H1 (cell line): ENCODE results near the gene TRIM73. TPM values are rescaled to one million over a fixed set of nuclear protein-coding genes. Genes with fewer than 3 reads are reported as not detected.
"Not testable (repeated sequence)": the region's sequence is repeated elsewhere in the genome, so short reads cannot be mapped to it uniquely, and the experiment has no call there.

Source experiments
- CTCF ChIA-PET: fragments of 300-600 bp; sonication (Branson Sonifier 250); formaldehyde crosslinking; loops from one replicate; lab custom pipeline; 2021; ENCODE audit not compliant: partially characterized antibody; lab: Charles Lee
- POLR2A ChIA-PET: fragments of 300-600 bp; sonication (Branson Sonifier 250); formaldehyde crosslinking; loops from one replicate; lab custom pipeline; 2021; ENCODE audit warnings: inconsistent platforms; ENCODE audit not compliant: partially characterized antibody; lab: Charles Lee
- DNase-seq, 2 experiments: peaks; one replicate each; pipeline versions ENCODE4 v3.0.0 to v3.0.0-alpha.2; 2010 to 2022; ENCODE audit warnings: low spot score in 2 of 2, low read depth in 1 of 2, mixed read lengths in 1 of 2
- FAIRE-seq: peaks from 2 replicates; lab custom pipeline; 2011; peaks lifted over from hg19 to GRCh38; lab: Jason Lieb, UNC
- H2AFZ ChIP-seq: 2 replicates; pipeline ENCODE4 v1.8.1; 2012; ENCODE audit warnings: low read length, inconsistent platforms
- H2AK5ac ChIP-seq: 2 replicates; pipeline ENCODE4 v1.6.1; 2013; ENCODE audit warnings: low read depth, low read length
- H2BK120ac ChIP-seq: replicated peaks from 2 replicates; pipeline ENCODE3; 2013; ENCODE audit warnings: low read depth, low read length, inconsistent platforms
- H2BK12ac ChIP-seq: 2 replicates; pipeline ENCODE4 v1.6.1; 2013; ENCODE audit warnings: low read depth, low read length
- H2BK15ac ChIP-seq: 2 replicates; pipeline ENCODE4 v1.6.1; 2013; ENCODE audit warnings: low read length
- H2BK20ac ChIP-seq: 2 replicates; pipeline ENCODE4 v1.6.1; 2013; ENCODE audit warnings: low read length
- H2BK5ac ChIP-seq: 2 replicates; pipeline ENCODE4 v1.6.1; 2013; ENCODE audit warnings: low read depth, low read length
- H3K14ac ChIP-seq: 2 replicates; pipeline ENCODE4 v1.6.1; 2013; ENCODE audit warnings: inconsistent platforms; ENCODE audit not compliant: insufficient read length
- H3K18ac ChIP-seq: 2 replicates; pipeline ENCODE4 v1.6.1; 2013; ENCODE audit warnings: low read length; ENCODE audit errors: extremely low read depth
- H3K23ac ChIP-seq: 2 replicates; pipeline ENCODE4 v1.6.1; 2013; ENCODE audit warnings: inconsistent platforms; ENCODE audit not compliant: insufficient read length
- H3K23me2 ChIP-seq: 2 replicates; pipeline ENCODE4 v1.6.1; 2013; ENCODE audit warnings: low read depth, low read length
- H3K27ac ChIP-seq: 2 replicates; pipeline ENCODE4 v1.6.1; 2011; ENCODE audit warnings: low read depth, low read length, inconsistent platforms
- H3K27me3 ChIP-seq, 4 experiments: replicated peaks in 1 of 4; 1 replicate in 1 of 4; 2 replicates in 3 of 4; pipeline versions ENCODE4 v1.6.1 to v1.8.1; 2011 to 2013; ENCODE audit warnings: low read length in 3 of 4, mild to moderate bottlenecking in 3 of 4, inconsistent platforms in 2 of 4, mixed read lengths in 2 of 4, moderate library complexity in 1 of 4; ENCODE audit not compliant: control insufficient read depth in 3 of 4, insufficient read depth in 3 of 4; ENCODE audit errors: extremely low read depth in 1 of 4
- H3K36me3 ChIP-seq, 4 experiments: 2 replicates each; pipeline versions ENCODE4 v1.6.1 to v1.8.1; 2011 to 2013; ENCODE audit warnings: mild to moderate bottlenecking in 4 of 4, low read length in 3 of 4, moderate library complexity in 2 of 4, control low read depth in 1 of 4, inconsistent platforms in 1 of 4; ENCODE audit not compliant: insufficient read depth in 4 of 4, control insufficient read depth in 2 of 4
- H3K4ac ChIP-seq: replicated peaks from 2 replicates; pipeline ENCODE3; 2013; ENCODE audit warnings: low read length, low read depth, mixed read lengths, inconsistent platforms; ENCODE audit not compliant: insufficient read length
- H3K4me1 ChIP-seq, 4 experiments: replicated peaks in 1 of 4; 1 replicate in 1 of 4; 2 replicates in 3 of 4; pipeline versions ENCODE4 v1.6.1 to v1.8.1; 2011 to 2013; ENCODE audit warnings: low read length in 3 of 4, inconsistent platforms in 2 of 4, mixed read lengths in 1 of 4; ENCODE audit not compliant: insufficient read depth in 4 of 4, control insufficient read depth in 3 of 4
- H3K4me2 ChIP-seq, 2 experiments: 2 replicates each; pipeline versions ENCODE4 v1.6.1 to v1.8.1; 2011 to 2013; ENCODE audit warnings: low read depth in 2 of 2, low read length in 2 of 2, control low read depth in 1 of 2, inconsistent platforms in 1 of 2, mild to moderate bottlenecking in 1 of 2; ENCODE audit not compliant: insufficient read depth in 1 of 2
- H3K4me3 ChIP-seq, 4 experiments: fragments of 200-600, 300-600 bp in 1 of 4; sonication (generic), shearing (Covaris generic), sonication (Bioruptor Twin) in 1 of 4; 2 replicates each; pipeline versions ENCODE4 v1.5.1 to v1.8.1; 2011 to 2016; ENCODE audit warnings: low read length in 4 of 4, low read depth in 3 of 4, control low read depth in 2 of 4, inconsistent platforms in 2 of 4, mild to moderate bottlenecking in 2 of 4, mixed read lengths in 1 of 4, moderate library complexity in 1 of 4; ENCODE audit not compliant: insufficient read depth in 2 of 4; ENCODE audit errors: extremely low read depth in 1 of 4
- H3K56ac ChIP-seq: replicated peaks from 2 replicates; pipeline ENCODE3; 2013; ENCODE audit warnings: low read depth, mild to moderate bottlenecking, mixed read lengths, low read length, inconsistent platforms; ENCODE audit not compliant: insufficient read length
- H3K79me1 ChIP-seq: 2 replicates; pipeline ENCODE4 v1.6.1; 2013; ENCODE audit warnings: low read depth, low read length, control low read depth
- H3K79me2 ChIP-seq, 2 experiments: 2 replicates each; pipeline versions ENCODE4 v1.6.1 to v1.8.1; 2012 to 2013; ENCODE audit warnings: low read length in 2 of 2, mild to moderate bottlenecking in 2 of 2, inconsistent platforms in 1 of 2; ENCODE audit not compliant: insufficient read depth in 2 of 2, control insufficient read depth in 1 of 2
- H3K9ac ChIP-seq, 4 experiments: replicated peaks in 1 of 4; 1 replicate in 1 of 4; 2 replicates in 3 of 4; pipeline versions ENCODE4 v1.6.1 to v1.8.1; 2011 to 2013; ENCODE audit warnings: low read depth in 3 of 4, low read length in 3 of 4, control low read depth in 2 of 4, mild to moderate bottlenecking in 2 of 4, moderate library complexity in 2 of 4, inconsistent platforms in 1 of 4; ENCODE audit errors: extremely low read depth in 1 of 4
- H3K9me3 ChIP-seq, 2 experiments: 2 replicates each; pipeline versions ENCODE4 v1.6.1 to v1.8.1; 2012 to 2013; ENCODE audit warnings: mild to moderate bottlenecking in 2 of 2, moderate library complexity in 2 of 2, control low read depth in 1 of 2, inconsistent platforms in 1 of 2, low read depth in 1 of 2, low read length in 1 of 2, mixed read lengths in 1 of 2; ENCODE audit not compliant: insufficient read depth in 2 of 2
- H4K20me1 ChIP-seq, 2 experiments: replicated peaks in 1 of 2; 2 replicates each; pipeline versions ENCODE3 to v1.8.1; 2011 to 2013; ENCODE audit warnings: inconsistent platforms in 2 of 2, low read length in 2 of 2, mild to moderate bottlenecking in 1 of 2; ENCODE audit not compliant: insufficient read depth in 2 of 2, control insufficient read depth in 1 of 2
- H4K5ac ChIP-seq: 2 replicates; pipeline ENCODE4 v1.6.1; 2013; ENCODE audit warnings: low read length, low read depth, mixed read lengths, inconsistent platforms; ENCODE audit not compliant: insufficient read length
- H4K8ac ChIP-seq: 2 replicates; pipeline ENCODE4 v1.8.0; 2013; ENCODE audit warnings: mild to moderate bottlenecking, moderate library complexity, low read length, inconsistent platforms; ENCODE audit not compliant: insufficient read depth; ENCODE audit errors: extremely low read depth
- H4K91ac ChIP-seq: replicated peaks from 2 replicates; pipeline ENCODE3; 2013; ENCODE audit warnings: low read length, mixed read lengths, inconsistent platforms; ENCODE audit not compliant: insufficient read length
- WGBS, 2 experiments: shearing (Covaris generic) in 1 of 2; methylation state at CpG; one replicate each; pipeline versions ENCODE4 v1.1.6 to v1.1.7; 2013 to 2015; ENCODE audit warnings: low lambda C conversion rate in 2 of 2, mixed read lengths in 2 of 2, inconsistent platforms in 1 of 2, low coverage in 1 of 2, missing lambda C conversion rate in 1 of 2; ENCODE audit not compliant: insufficient replicate concordance in 2 of 2, insufficient coverage in 1 of 2, insufficient read length in 1 of 2; ENCODE audit errors: extremely low coverage in 1 of 2, missing lambda C conversion rate in 1 of 2; 5-methylcytosine and 5-hydroxymethylcytosine counted together
- polyA plus RNA-seq, 7 experiments: library from polyadenylated mRNA; depleted of rRNA in 3 of 7; stranded (reverse) in 5 of 7; unstranded in 2 of 7; fragments of >200 nt in 5 of 7; fragments of 200-250 nt in 2 of 7; gene quantifications; 1 replicate in 5 of 7; 2 replicates in 1 of 7; 4 replicates in 1 of 7; pipeline versions ENCODE4 v1.2.1 to v1.2.3, GENCODE V29; 2011 to 2013; ENCODE audit warnings: missing spikeins in 2 of 7, mixed read lengths in 2 of 7
- total RNA-seq: library from RNA; stranded (reverse); fragmentation: NEBNext Ultra II Directional; extraction: Animal tissue kit (Norgen Biotek cat#: 25700); gene quantifications from 2 replicates; pipeline ENCODE4 v1.2.1, GENCODE V29; 2021

The TRIM73 gene
- total and polyA plus RNA-seq, 2 of the 8 experiments (the other 6 are each of a cell fraction or from before 2014, with no cell fraction given) = 0.73 to 1.0 TPM

DNA sequence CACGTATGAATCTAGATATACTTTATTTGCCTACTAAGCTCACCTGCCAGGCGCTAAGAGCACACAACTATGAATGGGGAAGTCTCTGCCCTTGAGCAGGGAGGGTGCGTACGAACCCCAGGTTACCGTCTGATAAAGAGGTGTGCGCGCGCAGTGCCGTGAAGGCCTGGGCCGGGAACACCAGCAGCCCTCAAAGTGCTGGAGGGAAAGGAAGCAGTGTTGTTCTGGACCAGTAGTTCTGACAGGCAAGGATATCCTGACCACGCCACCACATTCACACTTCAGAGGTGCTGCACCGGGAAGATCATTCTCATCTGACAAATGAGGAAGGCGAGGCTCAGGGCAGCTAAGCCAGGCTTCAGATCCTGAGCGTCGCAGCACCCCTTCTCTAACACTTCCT is 28.1 kb downstream of the TRIM73 start:
- WGBS, 2 experiments = 97% methylated on average over 12 of the region's 15 CpGs; no CpG with 5 or more reads in 1 of the 2 experiments
- H4K20me1 ChIP-seq = not testable (repeated sequence)

More for the DNA sequence above, 28.1 kb downstream of the TRIM73 start:
- DNase-seq, H3K4me1 ChIP-seq, H3K56ac ChIP-seq, H3K4me2 ChIP-seq, H2BK20ac ChIP-seq, H3K79me1 ChIP-seq, H3K4me3 ChIP-seq, H3K9ac ChIP-seq, H2BK12ac ChIP-seq, H2BK120ac ChIP-seq, H3K23ac ChIP-seq, H2AK5ac ChIP-seq, H3K9me3 ChIP-seq, H3K27me3 ChIP-seq, H4K5ac ChIP-seq, H4K8ac ChIP-seq, H4K91ac ChIP-seq, H3K18ac ChIP-seq, CTCF ChIA-PET, H2BK15ac ChIP-seq, H3K14ac ChIP-seq, H3K79me2 ChIP-seq, H2BK5ac ChIP-seq, H2AFZ ChIP-seq, POLR2A ChIA-PET, H3K23me2 ChIP-seq, FAIRE-seq, H3K27ac ChIP-seq, H3K4ac ChIP-seq: not testable (repeated sequence)
- H3K36me3 ChIP-seq = peaks cover 5 to 30% (median 11%) of the 10 kb centered on the region in 4 experiments; a peak in 6 of 8 replicates
